Erythroblast (primary cell): ENCODE data around the gene ACP1.

ENCODE experiments used
- GATA1 ChIP-seq: IDR thresholded peaks from 2 replicates; pipeline ENCODE4 v1.6.1; 2011; ENCODE audit warnings: low read depth, mild to moderate bottlenecking, control low read depth, low read length, moderate library complexity
- POLR2A ChIP-seq: IDR thresholded peaks from 2 replicates; pipeline ENCODE4 v1.6.1; 2011; ENCODE audit warnings: mild to moderate bottlenecking, low read length

DNA sequence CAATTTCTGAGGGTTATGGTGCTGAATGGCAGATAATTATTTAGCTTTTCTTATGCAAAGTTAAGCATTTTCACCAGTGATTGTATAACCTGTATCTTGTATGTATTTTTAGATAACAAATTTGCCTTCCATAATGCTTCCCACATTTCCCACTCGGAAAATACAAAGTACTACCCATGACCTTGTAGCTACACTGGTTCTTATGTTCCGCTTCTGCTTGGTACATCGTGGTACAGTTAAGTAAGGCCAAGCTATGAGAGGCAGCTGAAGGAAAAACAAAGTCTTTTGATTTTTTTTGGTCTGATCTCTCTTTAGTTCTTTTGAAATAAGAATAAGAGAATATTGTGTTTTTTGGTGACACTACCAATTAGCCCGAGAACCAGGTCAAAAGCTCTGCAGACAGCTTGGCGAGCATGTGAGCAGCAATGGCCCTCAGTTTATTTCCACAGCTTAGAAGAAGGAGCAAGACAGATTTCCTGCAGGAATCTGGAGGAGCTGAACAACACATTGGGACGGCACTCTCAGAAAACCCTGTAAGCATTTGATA, 27.7 kb upstream of the ACP1 start:
- TF ChIP-seq POLR2A, result no peak
- no peak for TF ChIP-seq GATA1
